H1 (cell line): ENCODE data around the gene VPREB1. TPM values are rescaled to one million over a fixed set of nuclear protein-coding genes. Genes with fewer than 3 reads are reported as not detected.

ENCODE experiments used
- CTCF ChIA-PET: fragments of 300-600 bp; sonication (Branson Sonifier 250); formaldehyde crosslinking; loops from one replicate; lab custom pipeline; 2021; ENCODE audit not compliant: partially characterized antibody; lab: Charles Lee
- POLR2A ChIA-PET: fragments of 300-600 bp; sonication (Branson Sonifier 250); formaldehyde crosslinking; loops from one replicate; lab custom pipeline; 2021; ENCODE audit warnings: inconsistent platforms; ENCODE audit not compliant: partially characterized antibody; lab: Charles Lee
- DNase-seq, 2 experiments: peaks; one replicate each; pipeline versions ENCODE4 v3.0.0 to v3.0.0-alpha.2; 2010 to 2022; ENCODE audit warnings: low spot score in 2 of 2, low read depth in 1 of 2, mixed read lengths in 1 of 2
- FAIRE-seq: peaks from 2 replicates; lab custom pipeline; 2011; peaks lifted over from hg19 to GRCh38; lab: Jason Lieb, UNC
- H2AFZ ChIP-seq: 2 replicates; pipeline ENCODE4 v1.8.1; 2012; ENCODE audit warnings: low read length, inconsistent platforms
- H2AK5ac ChIP-seq: 2 replicates; pipeline ENCODE4 v1.6.1; 2013; ENCODE audit warnings: low read depth, low read length
- H2BK120ac ChIP-seq: replicated peaks from 2 replicates; pipeline ENCODE3; 2013; ENCODE audit warnings: low read depth, low read length, inconsistent platforms
- H2BK12ac ChIP-seq: 2 replicates; pipeline ENCODE4 v1.6.1; 2013; ENCODE audit warnings: low read depth, low read length
- H2BK15ac ChIP-seq: 2 replicates; pipeline ENCODE4 v1.6.1; 2013; ENCODE audit warnings: low read length
- H2BK20ac ChIP-seq: 2 replicates; pipeline ENCODE4 v1.6.1; 2013; ENCODE audit warnings: low read length
- H2BK5ac ChIP-seq: 2 replicates; pipeline ENCODE4 v1.6.1; 2013; ENCODE audit warnings: low read depth, low read length
- H3K14ac ChIP-seq: 2 replicates; pipeline ENCODE4 v1.6.1; 2013; ENCODE audit warnings: inconsistent platforms; ENCODE audit not compliant: insufficient read length
- H3K18ac ChIP-seq: 2 replicates; pipeline ENCODE4 v1.6.1; 2013; ENCODE audit warnings: low read length; ENCODE audit errors: extremely low read depth
- H3K23ac ChIP-seq: 2 replicates; pipeline ENCODE4 v1.6.1; 2013; ENCODE audit warnings: inconsistent platforms; ENCODE audit not compliant: insufficient read length
- H3K23me2 ChIP-seq: 2 replicates; pipeline ENCODE4 v1.6.1; 2013; ENCODE audit warnings: low read depth, low read length
- H3K27ac ChIP-seq: 2 replicates; pipeline ENCODE4 v1.6.1; 2011; ENCODE audit warnings: low read depth, low read length, inconsistent platforms
- H3K27me3 ChIP-seq, 4 experiments: replicated peaks in 1 of 4; 1 replicate in 1 of 4; 2 replicates in 3 of 4; pipeline versions ENCODE4 v1.6.1 to v1.8.1; 2011 to 2013; ENCODE audit warnings: low read length in 3 of 4, mild to moderate bottlenecking in 3 of 4, inconsistent platforms in 2 of 4, mixed read lengths in 2 of 4, moderate library complexity in 1 of 4; ENCODE audit not compliant: control insufficient read depth in 3 of 4, insufficient read depth in 3 of 4; ENCODE audit errors: extremely low read depth in 1 of 4
- H3K36me3 ChIP-seq, 4 experiments: 2 replicates each; pipeline versions ENCODE4 v1.6.1 to v1.8.1; 2011 to 2013; ENCODE audit warnings: mild to moderate bottlenecking in 4 of 4, low read length in 3 of 4, moderate library complexity in 2 of 4, control low read depth in 1 of 4, inconsistent platforms in 1 of 4; ENCODE audit not compliant: insufficient read depth in 4 of 4, control insufficient read depth in 2 of 4
- H3K4ac ChIP-seq: replicated peaks from 2 replicates; pipeline ENCODE3; 2013; ENCODE audit warnings: low read length, low read depth, mixed read lengths, inconsistent platforms; ENCODE audit not compliant: insufficient read length
- H3K4me1 ChIP-seq, 4 experiments: replicated peaks in 1 of 4; 1 replicate in 1 of 4; 2 replicates in 3 of 4; pipeline versions ENCODE4 v1.6.1 to v1.8.1; 2011 to 2013; ENCODE audit warnings: low read length in 3 of 4, inconsistent platforms in 2 of 4, mixed read lengths in 1 of 4; ENCODE audit not compliant: insufficient read depth in 4 of 4, control insufficient read depth in 3 of 4
- H3K4me2 ChIP-seq, 2 experiments: 2 replicates each; pipeline versions ENCODE4 v1.6.1 to v1.8.1; 2011 to 2013; ENCODE audit warnings: low read depth in 2 of 2, low read length in 2 of 2, control low read depth in 1 of 2, inconsistent platforms in 1 of 2, mild to moderate bottlenecking in 1 of 2; ENCODE audit not compliant: insufficient read depth in 1 of 2
- H3K4me3 ChIP-seq, 4 experiments: fragments of 200-600, 300-600 bp in 1 of 4; sonication (generic), shearing (Covaris generic), sonication (Bioruptor Twin) in 1 of 4; 2 replicates each; pipeline versions ENCODE4 v1.5.1 to v1.8.1; 2011 to 2016; ENCODE audit warnings: low read length in 4 of 4, low read depth in 3 of 4, control low read depth in 2 of 4, inconsistent platforms in 2 of 4, mild to moderate bottlenecking in 2 of 4, mixed read lengths in 1 of 4, moderate library complexity in 1 of 4; ENCODE audit not compliant: insufficient read depth in 2 of 4; ENCODE audit errors: extremely low read depth in 1 of 4
- H3K56ac ChIP-seq: replicated peaks from 2 replicates; pipeline ENCODE3; 2013; ENCODE audit warnings: low read depth, mild to moderate bottlenecking, mixed read lengths, low read length, inconsistent platforms; ENCODE audit not compliant: insufficient read length
- H3K79me1 ChIP-seq: 2 replicates; pipeline ENCODE4 v1.6.1; 2013; ENCODE audit warnings: low read depth, low read length, control low read depth
- H3K79me2 ChIP-seq, 2 experiments: 2 replicates each; pipeline versions ENCODE4 v1.6.1 to v1.8.1; 2012 to 2013; ENCODE audit warnings: low read length in 2 of 2, mild to moderate bottlenecking in 2 of 2, inconsistent platforms in 1 of 2; ENCODE audit not compliant: insufficient read depth in 2 of 2, control insufficient read depth in 1 of 2
- H3K9ac ChIP-seq, 4 experiments: replicated peaks in 1 of 4; 1 replicate in 1 of 4; 2 replicates in 3 of 4; pipeline versions ENCODE4 v1.6.1 to v1.8.1; 2011 to 2013; ENCODE audit warnings: low read depth in 3 of 4, low read length in 3 of 4, control low read depth in 2 of 4, mild to moderate bottlenecking in 2 of 4, moderate library complexity in 2 of 4, inconsistent platforms in 1 of 4; ENCODE audit errors: extremely low read depth in 1 of 4
- H3K9me3 ChIP-seq, 2 experiments: 2 replicates each; pipeline versions ENCODE4 v1.6.1 to v1.8.1; 2012 to 2013; ENCODE audit warnings: mild to moderate bottlenecking in 2 of 2, moderate library complexity in 2 of 2, control low read depth in 1 of 2, inconsistent platforms in 1 of 2, low read depth in 1 of 2, low read length in 1 of 2, mixed read lengths in 1 of 2; ENCODE audit not compliant: insufficient read depth in 2 of 2
- H4K20me1 ChIP-seq, 2 experiments: replicated peaks in 1 of 2; 2 replicates each; pipeline versions ENCODE3 to v1.8.1; 2011 to 2013; ENCODE audit warnings: inconsistent platforms in 2 of 2, low read length in 2 of 2, mild to moderate bottlenecking in 1 of 2; ENCODE audit not compliant: insufficient read depth in 2 of 2, control insufficient read depth in 1 of 2
- H4K5ac ChIP-seq: 2 replicates; pipeline ENCODE4 v1.6.1; 2013; ENCODE audit warnings: low read length, low read depth, mixed read lengths, inconsistent platforms; ENCODE audit not compliant: insufficient read length
- H4K8ac ChIP-seq: 2 replicates; pipeline ENCODE4 v1.8.0; 2013; ENCODE audit warnings: mild to moderate bottlenecking, moderate library complexity, low read length, inconsistent platforms; ENCODE audit not compliant: insufficient read depth; ENCODE audit errors: extremely low read depth
- H4K91ac ChIP-seq: replicated peaks from 2 replicates; pipeline ENCODE3; 2013; ENCODE audit warnings: low read length, mixed read lengths, inconsistent platforms; ENCODE audit not compliant: insufficient read length
- EP300 ChIP-seq, 2 experiments: IDR thresholded peaks; 1 replicate in 1 of 2; 2 replicates in 1 of 2; pipeline ENCODE4 v1.6.1; 2011 to 2012; ENCODE audit warnings: low read depth in 2 of 2, low read length in 2 of 2, mild to moderate bottlenecking in 2 of 2, borderline replicate concordance in 1 of 2, inconsistent platforms in 1 of 2, moderate library complexity in 1 of 2
- SUZ12 ChIP-seq: fragments of 200-600 bp; sonication (generic); IDR thresholded peaks from 2 replicates; pipeline ENCODE4 v1.6.1; 2012; ENCODE audit warnings: mild to moderate bottlenecking, inconsistent platforms, low read length, moderate library complexity, mixed read lengths
- WGBS, 2 experiments: shearing (Covaris generic) in 1 of 2; methylation state at CpG; one replicate each; pipeline versions ENCODE4 v1.1.6 to v1.1.7; 2013 to 2015; ENCODE audit warnings: low lambda C conversion rate in 2 of 2, mixed read lengths in 2 of 2, inconsistent platforms in 1 of 2, low coverage in 1 of 2, missing lambda C conversion rate in 1 of 2; ENCODE audit not compliant: insufficient replicate concordance in 2 of 2, insufficient coverage in 1 of 2, insufficient read length in 1 of 2; ENCODE audit errors: extremely low coverage in 1 of 2, missing lambda C conversion rate in 1 of 2; 5-methylcytosine and 5-hydroxymethylcytosine counted together
- polyA plus RNA-seq, 7 experiments: library from polyadenylated mRNA; depleted of rRNA in 3 of 7; stranded (reverse) in 5 of 7; unstranded in 2 of 7; fragments of >200 nt in 5 of 7; fragments of 200-250 nt in 2 of 7; gene quantifications; 1 replicate in 5 of 7; 2 replicates in 1 of 7; 4 replicates in 1 of 7; pipeline versions ENCODE4 v1.2.1 to v1.2.3, GENCODE V29; 2011 to 2013; ENCODE audit warnings: missing spikeins in 2 of 7, mixed read lengths in 2 of 7
- total RNA-seq: library from RNA; stranded (reverse); fragmentation: NEBNext Ultra II Directional; extraction: Animal tissue kit (Norgen Biotek cat#: 25700); gene quantifications from 2 replicates; pipeline ENCODE4 v1.2.1, GENCODE V29; 2021

The VPREB1 gene
- total and polyA plus RNA-seq, 2 of the 8 experiments (the other 6 are each of a cell fraction or from before 2014, with no cell fraction given) = not detected

- no peaks in the 10 kb centered on the region for H3K9me3 ChIP-seq
- H3K9ac ChIP-seq = no peak overlapping the region
- no peak overlapping the region for H3K4me3 ChIP-seq
- TF ChIP-seq SUZ12 (0 out of 2 replicates have a peak, but pooled peaks have one; percentile 7), EP300 (IDR thresholded peaks at IDR 0.05; ENCODE audit: borderline replicate concordance in 1 of 2, low read depth in 2 of 2, low read length in 2 of 2) (no peak)
- H3K36me3 ChIP-seq = no peaks in the 10 kb centered on the region
- peaks cover 5 to 19% of the 10 kb centered on the region in 2 experiments for H4K20me1 ChIP-seq
- no peak overlapping the region for H3K56ac ChIP-seq
- H2BK20ac ChIP-seq = no peak overlapping the region
- H2BK15ac ChIP-seq = no peak overlapping the region
- H3K4me2 ChIP-seq = no peak overlapping the region
- H3K18ac ChIP-seq = no peak overlapping the region
- H3K27me3 ChIP-seq = peaks cover 80 to 99% (median 90%) of the 10 kb centered on the region in 4 experiments
- H2BK120ac ChIP-seq = no peak overlapping the region
- no peak overlapping the region for H2AK5ac ChIP-seq
- 63% methylated on average over 5 of the region's 5 CpGs; no CpG with 5 or more reads in 1 of the 2 experiments for WGBS, 2 experiments
- no peaks in the 10 kb centered on the region for H3K79me2 ChIP-seq
- no peaks in the 10 kb centered on the region for H3K4me1 ChIP-seq
- no peaks in the 10 kb centered on the region for H3K79me1 ChIP-seq
- H3K27ac ChIP-seq = no peak overlapping the region
- H3K4ac ChIP-seq = no peak overlapping the region
- no peaks in the 10 kb centered on the region for H3K23me2 ChIP-seq
- FAIRE-seq (no peak), DNase-seq (no peak)
- H2BK12ac ChIP-seq = no peak overlapping the region
- H2AFZ ChIP-seq = no peak overlapping the region
- no peak overlapping the region for H4K91ac ChIP-seq
- H3K14ac ChIP-seq = no peak overlapping the region
- H2BK5ac ChIP-seq = no peak overlapping the region
- CTCF ChIA-PET = interaction anchor here (0.9 to 4.2 kb wide), 6 partner anchors 13 to 30 kb away, joined by 3 to 21 read pairs (median 5); no protein-coding TSS in a partner anchor
- H4K8ac ChIP-seq = no peak overlapping the region
- no peak overlapping the region for H3K23ac ChIP-seq
- H4K5ac ChIP-seq = no peak overlapping the region
- POLR2A ChIA-PET = no interaction called here
These were observed 31.4 kb upstream of the VPREB1 start for GRCh38 chr22:22213231-22213630.
